Activated CD4-positive, alpha-beta T cell treated with anti-CD3 and anti-CD28 coated beads, Interleukin-2, Interleukin-6, amounts not matched to agents 100 ng/mL and 50 ng/mL, durations not matched to agents 16 hours and 8 hours (primary cell): ENCODE results near the gene CORO1C.
"Not testable (repeated sequence)": the region's sequence is repeated elsewhere in the genome, so short reads cannot be mapped to it uniquely, and the experiment has no call there.

Experiments used
- DNase-seq: peaks from one replicate; pipeline ENCODE4 v3.0.0-alpha.2; 2020

CORO1C gene

DNA sequence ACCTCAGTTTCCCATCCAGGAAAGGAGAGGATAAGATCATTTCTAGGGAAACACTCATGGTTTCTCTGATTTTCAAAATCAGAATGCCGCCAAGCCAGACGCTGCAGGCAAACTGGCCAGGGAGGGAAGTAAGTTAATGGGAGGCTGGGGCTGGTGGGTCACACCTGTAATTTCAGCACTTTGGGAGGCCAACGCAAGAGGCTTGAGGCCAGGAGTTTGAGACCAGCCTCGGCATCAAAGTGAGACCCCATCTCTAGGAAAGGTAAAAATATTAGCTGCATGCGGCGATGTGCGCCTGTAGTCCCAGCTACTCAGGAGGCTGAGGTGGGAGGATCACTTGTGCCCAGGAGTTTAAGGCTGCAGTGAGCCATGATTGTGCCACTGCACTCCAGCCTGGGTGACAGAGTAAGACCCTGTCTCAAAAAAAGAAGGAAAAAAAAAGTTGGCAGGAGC is 98.2 kb downstream of the CORO1C start:
- DNase-seq, result peak; percentile 29

DNA sequence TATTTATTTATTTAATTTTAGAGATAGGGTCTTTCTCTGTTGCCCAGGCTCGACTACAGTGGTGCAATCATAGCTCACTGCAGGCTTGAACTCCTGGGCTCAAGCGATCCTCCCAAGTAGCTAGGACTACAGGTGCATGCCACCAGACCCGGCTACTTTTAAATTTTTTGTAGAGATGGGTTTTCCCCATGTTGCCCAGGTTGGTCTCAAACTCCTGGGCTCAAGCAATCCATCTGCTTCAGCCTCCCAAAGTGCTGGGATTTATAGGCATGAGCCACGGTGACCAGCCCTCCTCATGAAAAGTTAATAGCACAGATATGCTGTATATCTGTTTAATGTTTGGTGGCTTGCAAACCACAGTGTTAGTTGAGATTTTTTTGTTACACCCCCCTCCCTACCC is 100.1 kb downstream of the CORO1C start:
- DNase-seq, result not testable (repeated sequence)

DNA sequence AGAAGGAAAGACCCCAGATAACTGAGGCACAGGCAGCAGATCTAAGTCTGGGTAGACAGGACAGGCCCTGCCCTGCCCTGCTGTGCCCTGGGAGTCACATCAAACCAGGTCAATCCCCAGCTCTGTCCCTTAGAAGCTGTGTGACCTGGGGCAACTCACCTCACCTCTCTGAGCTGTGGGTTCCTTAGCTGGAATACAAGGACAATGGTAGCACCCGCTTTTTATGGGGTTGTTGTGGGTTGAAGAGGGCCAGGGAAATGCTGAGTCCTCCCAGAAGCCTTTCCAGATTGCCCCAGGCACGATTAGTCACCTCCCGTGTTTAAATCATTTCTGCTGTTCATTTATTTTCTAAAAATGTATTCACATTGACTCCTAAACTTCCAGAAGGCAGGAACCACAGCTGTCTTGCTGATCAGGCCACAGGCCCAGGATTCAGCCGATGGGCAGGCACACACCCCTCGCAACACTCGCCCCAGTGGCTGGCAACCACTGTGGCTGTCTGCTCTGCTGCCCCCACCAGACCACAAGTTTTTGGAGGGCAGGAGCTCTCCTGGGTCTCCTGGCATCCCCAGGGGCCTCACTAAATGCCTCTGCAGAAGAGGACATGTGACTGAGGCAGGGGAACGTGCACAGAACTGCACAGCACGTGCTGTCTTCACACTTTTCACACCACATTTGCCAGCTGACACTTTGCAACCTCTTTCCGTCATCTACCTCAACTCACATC is 100.7 kb downstream of the CORO1C start:
- DNase-seq, result peak; percentile 48

DNA sequence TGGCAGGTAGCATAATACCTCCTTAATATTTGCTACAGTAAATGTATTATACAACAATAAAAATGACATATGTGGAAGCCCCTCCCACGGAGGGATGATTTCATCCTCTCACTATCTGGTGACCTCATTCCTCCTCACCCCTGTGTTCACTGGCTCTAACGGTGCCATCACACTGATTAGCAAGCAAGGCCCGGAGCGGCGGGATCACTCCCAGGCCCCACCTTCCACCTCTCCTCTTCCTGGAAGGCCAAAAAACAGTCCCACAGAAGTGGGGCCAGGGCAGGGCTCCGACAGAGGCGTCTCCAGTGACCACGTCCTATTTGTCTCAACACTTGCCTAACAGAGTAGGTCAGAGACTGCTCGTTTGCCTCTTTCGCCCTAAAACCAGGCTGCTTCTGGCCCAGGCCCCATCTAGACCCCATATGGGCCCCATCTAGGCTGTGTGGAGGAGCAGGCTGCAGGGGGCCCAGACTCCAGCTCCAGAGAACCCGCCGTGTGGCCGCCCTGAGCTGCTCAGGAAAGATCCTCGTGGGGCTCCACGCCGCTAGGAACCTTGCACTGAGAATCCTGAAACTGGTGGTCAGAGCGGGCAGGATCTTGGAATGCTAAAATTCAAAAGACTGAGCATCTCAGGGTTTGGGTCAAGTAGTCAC is 101.4 kb downstream of the CORO1C start:
- peak; percentile 80 for DNase-seq

DNA sequence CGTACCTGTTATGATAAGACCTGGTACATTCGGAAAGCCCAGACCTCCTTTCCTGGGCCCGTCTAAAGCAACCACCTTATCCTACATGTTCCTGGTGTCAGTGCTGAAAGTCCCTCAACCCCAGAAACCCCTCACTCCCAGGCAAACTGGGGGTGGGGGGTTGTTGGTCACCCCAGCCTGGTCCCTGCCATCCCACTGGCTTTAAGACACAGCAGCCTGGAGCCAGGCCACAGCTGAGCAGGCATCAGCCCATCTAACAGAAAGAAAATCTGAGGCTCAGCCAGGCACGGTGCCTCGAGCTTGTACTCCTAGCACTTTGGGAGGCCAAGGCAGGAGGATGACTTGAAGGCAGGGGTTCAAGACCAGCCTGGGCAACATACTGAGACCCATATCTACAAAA is 102.2 kb downstream of the CORO1C start:
- DNase-seq, result peak; percentile 35

DNA sequence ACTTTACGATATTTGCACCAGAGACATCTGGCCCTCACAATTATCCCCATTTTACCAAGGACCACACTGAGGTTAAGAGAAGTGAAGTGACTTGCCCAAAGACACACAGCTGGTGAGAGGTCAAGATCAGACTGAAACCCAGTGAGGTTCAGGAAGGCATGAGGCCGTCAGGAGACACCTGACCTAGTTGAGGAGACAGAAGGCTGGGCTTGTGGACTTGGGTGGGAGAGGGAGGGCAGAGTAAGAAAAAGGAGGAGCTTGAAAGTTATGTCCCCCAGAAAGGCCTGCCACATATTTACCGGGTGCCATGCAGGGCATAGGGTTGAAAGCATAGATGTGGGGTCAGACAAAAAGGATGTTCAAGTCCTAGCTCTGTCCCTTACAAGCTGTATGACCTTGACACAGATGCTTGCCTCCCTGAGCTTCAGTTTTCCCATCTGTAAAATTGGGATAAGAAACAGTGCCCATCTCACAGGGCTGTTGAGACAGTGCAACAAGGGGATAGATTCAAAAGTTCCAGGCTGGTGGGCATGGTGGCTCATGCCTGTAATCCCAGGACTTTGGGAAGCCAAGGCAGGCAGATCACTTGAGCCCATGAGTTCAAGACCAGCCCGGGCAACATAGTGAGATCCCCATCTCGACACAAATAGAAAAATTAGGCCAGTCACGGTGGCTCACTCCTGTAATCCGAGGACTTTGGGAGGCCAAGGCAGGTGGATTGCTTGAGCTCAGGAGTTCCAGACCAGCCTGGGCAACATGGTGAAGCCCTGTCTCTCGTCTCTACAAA is 104.0 kb downstream of the CORO1C start:
- no peak for DNase-seq

DNA sequence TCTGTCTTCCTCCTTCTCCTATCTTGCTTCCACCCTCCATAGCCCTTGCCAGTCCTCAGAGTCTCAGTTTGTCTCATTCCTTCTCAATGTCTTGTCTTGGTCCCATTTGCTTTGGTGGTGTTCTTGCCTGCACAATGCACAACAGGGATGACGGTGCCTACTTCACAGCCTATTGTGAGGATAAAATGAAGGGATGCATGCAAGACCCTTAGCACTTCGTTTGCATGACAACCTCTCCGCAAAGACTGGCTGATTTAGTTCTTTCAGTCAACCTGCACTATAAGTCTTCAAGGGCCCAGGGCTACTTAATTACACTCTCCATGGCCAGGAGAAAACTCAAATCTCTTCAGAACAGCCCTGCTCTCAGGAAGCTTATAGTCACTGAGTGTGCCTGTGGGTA is 106.1 kb downstream of the CORO1C start:
- no peak for DNase-seq

DNA sequence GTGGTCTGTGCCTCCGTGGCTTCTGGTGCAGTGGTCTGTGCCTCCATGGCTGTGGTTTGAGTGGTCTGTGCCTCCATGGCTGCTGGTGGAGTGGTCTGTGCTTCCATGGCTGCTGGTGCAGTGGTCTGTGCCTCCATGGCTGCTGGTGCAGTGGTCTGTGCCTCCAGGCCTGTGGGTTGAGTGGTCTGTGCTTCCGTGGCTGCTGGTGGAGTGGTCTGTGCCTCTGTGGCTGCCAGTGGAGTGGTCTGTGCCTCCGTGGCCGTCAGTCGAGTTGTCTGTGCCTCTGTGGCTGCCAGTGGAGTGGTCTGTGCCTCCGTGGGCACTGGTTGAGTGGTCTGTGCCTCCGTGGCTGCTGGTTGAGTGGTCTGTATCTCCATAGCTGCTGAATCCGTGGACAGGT is 107.7 kb downstream of the CORO1C start:
- DNase-seq, result no peak

DNA sequence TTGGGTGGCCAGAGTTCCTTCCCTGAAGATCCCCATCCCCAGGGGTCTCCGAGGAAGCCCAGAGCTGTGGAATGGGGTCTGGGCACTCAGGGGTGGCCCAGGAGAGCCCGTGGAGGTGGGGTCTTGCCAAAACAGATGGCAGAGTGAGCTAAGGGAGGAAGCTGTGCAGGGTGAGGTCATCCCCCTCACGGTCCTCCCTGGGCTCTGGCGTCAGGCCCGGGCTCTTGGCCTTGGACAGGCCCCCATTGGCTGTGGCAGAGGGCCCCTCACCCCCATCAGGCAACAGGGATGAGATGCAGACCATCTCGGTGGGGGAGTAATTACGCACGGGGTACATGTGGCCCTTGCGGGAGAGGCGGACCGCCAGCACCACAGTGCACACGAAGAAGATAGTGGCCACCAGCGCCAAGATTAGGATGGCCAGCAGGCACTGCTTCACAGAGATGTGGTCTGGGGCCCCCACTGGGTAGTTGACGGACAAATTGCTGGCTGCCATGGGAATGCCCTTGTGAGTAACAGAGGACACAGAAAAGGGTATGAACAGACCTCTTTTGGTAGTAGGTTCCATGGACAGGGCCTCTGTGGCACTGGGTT is 108.3 kb downstream of the CORO1C start:
- no peak for DNase-seq

DNA sequence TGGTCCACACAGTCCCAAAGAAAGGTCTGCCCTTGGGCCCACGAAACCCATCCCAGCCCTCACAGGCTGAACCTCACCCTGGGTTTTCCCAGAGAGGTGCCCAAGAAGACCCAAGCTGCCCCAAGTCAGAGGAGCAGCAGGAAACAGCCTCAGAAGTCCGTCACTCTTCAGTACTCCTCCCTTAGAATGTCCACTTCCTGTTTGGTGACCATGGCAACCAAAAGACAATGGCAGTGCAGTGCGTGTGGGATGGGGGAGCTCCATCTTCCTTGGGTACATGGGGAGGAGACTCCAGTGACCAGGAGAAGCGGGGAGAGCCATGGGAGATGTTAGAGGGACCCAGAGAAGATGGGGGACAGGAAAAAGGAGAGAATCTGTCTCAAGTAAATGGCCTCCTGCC is 108.9 kb downstream of the CORO1C start:
- no peak for DNase-seq

DNA sequence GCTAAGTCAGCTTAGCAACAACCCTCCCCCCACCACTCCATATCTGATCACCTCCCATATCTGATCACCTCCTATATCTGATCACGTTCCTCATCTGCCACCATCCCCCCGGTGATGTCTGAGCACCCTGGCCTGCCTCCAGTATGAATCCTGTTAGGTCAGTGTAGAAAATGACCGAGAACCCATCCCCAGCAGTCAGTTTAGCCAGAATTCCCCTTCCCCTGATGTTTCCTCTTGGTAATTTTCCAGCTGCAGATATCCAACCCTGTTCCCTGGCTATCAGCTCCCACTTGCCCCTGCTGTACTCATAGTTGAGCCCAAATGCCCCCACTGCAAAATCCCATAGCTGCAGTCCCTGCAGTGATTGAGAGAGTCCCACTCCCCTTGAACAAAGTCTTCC is 110.2 kb downstream of the CORO1C start:
- DNase-seq, result no peak

DNA sequence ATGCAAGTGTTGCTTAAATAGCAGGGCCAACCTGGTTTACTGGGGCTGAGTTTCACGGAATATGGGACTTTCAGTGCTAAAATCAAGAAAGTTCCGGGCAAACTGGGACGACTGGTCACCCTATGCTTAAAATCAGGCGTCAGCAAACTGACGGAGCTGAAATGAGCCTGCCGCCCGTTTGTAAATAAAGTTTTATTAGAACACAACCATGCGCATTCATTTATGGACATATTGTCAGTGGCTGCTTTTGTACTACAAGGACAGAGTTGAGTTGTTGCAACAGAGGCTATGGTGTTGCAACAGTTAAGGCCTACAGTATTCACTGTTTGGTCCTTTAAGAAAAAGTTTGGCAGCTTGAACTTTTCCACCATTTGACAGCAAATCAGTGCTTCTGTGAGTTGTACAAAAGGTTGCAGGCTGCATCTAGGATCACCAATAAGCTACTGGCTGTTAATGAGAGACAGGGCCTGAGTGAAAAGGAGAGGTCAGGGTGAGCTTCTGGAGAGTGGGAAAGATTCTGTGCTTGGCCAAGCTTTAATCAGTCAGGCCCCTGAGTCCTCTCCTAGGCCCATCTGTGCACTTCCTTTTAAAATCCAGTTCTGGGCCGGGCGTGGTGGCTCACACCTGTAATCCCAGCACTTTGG is 111.0 kb downstream of the CORO1C start:
- no peak for DNase-seq

DNA sequence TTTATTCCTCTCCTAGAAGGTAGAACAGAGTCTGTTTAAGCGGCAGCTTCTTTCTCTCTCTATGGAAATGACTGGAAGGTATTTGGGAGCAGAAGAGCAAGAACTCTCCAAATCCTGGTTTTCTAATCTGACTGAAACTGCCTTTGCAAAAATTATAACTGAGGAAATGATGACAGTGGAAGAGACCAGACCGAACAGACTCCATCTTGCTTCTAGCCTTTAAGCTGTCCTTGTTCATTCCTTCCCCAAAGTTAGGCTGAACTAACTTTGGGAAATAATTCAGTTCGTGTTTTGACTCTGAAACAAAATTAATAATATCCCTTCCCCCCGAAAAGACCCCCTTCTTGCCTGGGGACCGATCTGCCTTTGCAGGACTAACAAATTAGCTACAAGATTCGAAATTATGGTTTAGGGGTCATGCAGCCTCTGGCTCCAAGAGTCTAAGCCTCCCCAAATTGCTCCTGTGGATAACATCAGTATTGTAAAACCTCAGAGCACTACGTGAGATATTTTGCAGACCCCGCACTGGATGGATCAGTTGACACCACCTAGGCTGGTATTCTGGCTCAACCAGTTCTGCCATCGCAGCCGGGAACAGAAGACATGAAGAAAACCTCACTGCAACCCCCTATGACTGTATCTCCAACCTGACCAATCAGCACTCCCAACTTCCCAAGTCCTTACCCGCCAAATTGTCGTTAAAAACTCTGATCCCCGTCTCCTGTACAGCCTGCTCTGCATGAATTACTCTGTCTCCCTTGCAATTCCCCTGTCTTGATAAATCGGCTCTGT is 111.8 kb downstream of the CORO1C start:
- no peak for DNase-seq

DNA sequence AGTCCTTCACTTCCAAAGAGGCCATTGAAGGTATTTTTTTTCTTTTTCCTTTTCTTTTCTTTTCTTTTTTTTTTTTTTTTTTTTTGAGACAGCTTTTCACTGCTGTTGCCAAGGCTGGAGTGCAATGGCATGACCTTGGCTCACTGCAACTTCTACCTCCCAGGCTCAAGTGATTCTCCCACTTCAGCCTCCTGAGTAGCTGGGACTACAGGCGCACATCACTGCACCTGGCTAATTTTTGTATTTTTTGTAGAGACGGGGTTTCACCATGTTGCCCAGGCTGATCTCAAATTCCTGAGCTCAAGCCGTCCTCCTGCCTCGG is 112.4 kb downstream of the CORO1C start:
- DNase-seq, result not testable (repeated sequence)

DNA sequence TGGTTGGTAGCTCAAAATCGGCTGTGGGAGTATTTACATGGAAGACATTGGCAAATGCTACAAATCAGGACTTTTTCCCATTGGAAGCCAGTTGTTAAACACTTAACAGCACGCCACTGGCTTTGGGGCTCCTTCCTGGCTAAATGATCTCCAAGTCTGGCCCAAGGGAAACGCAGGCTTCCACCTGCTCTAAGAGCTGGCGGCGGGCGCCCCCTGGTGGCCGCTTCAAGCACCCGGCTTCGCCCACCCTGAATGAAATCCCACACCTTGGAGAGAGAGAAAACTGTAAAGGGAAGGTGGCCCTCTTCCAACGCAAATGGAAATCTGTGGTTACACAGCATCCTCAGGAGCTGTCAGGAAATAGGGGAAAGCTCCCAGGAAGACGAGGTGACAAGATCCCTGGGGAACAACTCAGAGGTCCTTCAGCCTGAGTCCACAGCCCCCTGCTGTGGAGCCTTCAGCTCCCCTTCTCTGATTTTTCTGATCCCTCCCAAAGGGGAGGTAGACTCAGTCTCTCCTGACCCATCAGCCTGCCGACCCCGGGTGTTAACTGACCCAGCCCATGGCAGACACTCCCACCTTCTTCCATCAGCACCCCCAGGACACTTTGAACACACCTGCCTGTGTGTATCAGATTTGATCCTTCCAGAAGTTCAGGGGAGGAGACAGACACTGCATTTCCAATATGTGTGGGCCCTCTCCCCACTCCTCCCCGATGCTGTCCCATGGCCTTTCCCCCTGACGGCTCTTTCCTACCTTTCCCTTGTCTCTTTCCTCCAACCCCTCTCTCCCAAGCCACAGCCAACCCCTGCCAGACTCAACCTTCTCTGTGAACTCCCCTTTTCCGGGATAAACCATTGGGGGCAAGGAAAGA is 113.0 kb downstream of the CORO1C start:
- peak; percentile 86 for DNase-seq

DNA sequence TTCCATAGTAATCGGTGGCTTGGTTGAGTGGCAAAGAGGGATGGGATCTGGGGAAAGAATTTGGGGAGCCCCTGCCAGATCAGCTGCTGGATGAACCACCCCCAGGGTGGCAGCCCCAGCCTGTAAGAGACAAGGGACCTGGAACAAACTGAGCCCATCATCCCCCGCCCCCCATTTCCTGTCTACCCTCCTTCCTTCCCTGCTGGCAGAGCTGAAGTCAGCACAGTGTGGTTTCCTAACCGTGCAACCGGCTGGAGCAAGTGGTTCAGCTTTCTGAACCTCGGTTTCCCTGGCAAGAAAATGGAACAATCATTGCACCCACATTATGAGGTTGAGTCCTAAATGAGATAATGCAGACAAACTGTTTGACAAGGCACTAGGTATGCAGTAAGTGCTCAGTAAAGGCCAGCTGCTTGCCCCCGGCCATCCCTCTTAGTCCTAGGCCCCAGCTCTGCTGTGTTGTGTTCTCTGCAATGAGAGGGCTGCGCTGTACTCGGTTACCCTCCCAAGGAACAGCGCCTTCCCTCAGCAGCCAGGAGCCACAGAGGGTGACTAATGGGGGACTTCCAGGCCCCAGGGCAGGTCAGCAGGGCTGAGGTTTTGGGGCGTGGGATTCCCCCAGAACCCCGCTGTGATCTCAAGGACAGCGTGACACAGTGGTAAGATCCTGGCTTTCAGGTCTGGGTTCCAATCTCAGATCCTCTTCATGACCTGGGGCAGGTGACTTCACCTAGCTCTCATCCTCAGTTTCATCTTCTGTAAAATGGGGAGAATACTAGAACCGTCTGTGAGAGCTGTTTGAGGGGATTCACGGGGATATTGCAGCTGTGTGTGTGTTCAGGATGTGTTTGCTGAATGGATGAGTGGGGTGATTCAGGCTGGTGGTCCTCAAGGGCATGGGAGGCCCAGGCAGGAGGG is 114.1 kb downstream of the CORO1C start:
- DNase-seq, result peak; percentile 89

DNA sequence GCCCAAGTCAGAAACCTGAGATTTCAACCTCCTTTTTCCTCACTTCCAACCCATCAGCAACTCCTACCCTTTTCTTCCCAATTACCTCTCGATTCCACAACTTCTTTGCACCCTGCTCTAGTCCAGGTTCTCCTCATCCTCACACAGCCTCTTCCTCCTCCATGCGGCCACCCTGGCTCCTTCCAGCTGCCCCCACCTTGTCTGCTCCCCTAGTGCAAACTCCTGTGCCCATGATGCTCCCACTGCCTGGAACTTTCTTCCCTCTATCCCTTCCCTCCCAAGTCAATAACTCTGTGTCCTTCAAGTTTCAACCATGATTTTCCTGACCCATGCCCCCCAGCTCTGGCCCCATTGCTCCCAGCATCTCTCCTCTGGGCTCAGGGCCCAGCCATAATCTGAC is 115.0 kb downstream of the CORO1C start:
- no peak for DNase-seq

DNA sequence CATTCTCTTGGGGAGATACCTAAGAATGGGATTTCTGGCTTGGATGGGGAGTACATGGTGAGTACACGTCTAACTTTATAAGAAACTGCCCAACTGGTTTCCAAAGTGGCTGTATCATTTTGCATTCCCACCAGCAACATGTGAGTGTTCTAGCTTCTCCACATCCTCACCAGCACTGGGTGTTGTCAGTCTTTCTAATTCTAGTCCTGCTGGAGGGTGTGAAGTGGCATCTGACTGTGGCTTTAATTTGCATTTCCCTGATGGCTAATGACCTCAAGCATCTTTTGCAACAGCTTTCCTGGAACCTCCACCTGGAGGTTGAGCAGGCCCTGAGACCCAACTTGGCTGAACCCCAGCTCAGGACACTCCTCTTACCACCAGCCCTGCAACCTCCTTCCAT is 115.4 kb downstream of the CORO1C start:
- DNase-seq, result peak; percentile 16

DNA sequence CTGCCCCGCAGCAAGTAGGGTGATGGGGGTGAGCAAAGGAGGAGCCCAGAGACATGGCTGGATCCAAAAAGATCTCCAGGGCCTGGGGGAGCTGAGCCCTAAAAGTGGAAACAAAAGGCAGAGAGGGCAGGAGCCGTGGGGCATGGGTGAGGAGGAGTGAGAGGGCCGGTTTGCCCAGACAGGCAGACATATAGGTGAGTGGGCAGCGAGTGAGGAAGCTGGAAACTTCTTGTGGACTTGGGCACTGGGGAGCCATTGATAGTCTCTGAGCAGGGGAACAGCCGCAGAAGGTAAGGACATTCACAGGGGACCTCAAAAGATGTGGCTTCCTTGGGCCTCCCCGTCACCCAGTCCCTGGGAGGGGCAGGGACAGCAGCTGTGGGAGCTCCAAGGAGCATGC is 116.7 kb downstream of the CORO1C start:
- DNase-seq, result no peak

DNA sequence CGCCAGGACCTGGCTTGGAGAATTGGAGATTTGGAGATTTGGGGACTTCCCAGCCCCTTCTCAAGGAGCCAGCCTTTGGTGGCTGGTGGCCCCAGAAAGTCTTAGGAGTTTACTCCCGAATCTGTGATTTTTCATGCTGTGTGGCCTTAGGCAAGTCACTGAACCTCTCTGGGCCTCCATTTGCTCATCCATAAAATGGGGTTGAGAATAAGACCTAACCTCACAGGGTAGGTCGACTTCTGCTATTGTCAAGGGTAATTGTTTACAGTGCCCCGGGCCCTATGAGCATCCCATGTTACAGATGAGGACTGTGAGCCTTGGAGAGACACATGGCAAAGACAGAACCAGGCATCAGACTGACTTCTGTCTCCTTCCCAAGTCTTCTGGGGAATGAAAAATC is 117.3 kb downstream of the CORO1C start:
- no peak for DNase-seq
